Effector memory CD4-positive, alpha-beta T cell (primary cell): ENCODE measurements around the gene PLAGL1.
A peak's percentile ranks its signal among the peaks of the same experiment; 100 is the strongest.
"Not testable (repeated sequence)": the region's sequence is repeated elsewhere in the genome, so short reads cannot be mapped to it uniquely, and the experiment has no call there.

Source experiments
- DNase-seq, 3 donors: peaks; one replicate each; pipeline ENCODE4 v3.0.0-alpha.2; 2020
- H3K27ac ChIP-seq: 2 replicates; pipeline ENCODE4 v1.7.0; 2013; ENCODE audit warnings: mild to moderate bottlenecking, low read length, moderate library complexity; ENCODE audit not compliant: insufficient read depth, poor library complexity, severe bottlenecking
- H3K27me3 ChIP-seq: replicated peaks from 2 replicates; pipeline ENCODE4 v1.7.0; 2013; ENCODE audit warnings: mild to moderate bottlenecking, low read length; ENCODE audit not compliant: insufficient read depth, control insufficient read depth, poor library complexity, severe bottlenecking
- H3K36me3 ChIP-seq: 2 replicates; pipeline ENCODE4 v1.7.0; 2013; ENCODE audit warnings: mild to moderate bottlenecking, low read length, moderate library complexity; ENCODE audit not compliant: control insufficient read depth, insufficient read depth
- H3K4me1 ChIP-seq: 2 replicates; pipeline ENCODE4 v1.7.0; 2013; ENCODE audit warnings: low read length, mild to moderate bottlenecking; ENCODE audit not compliant: control insufficient read depth, insufficient read depth, poor library complexity, severe bottlenecking
- H3K4me3 ChIP-seq: 2 replicates; pipeline ENCODE4 v1.7.0; 2013; ENCODE audit warnings: low read length, low read depth, mild to moderate bottlenecking; ENCODE audit not compliant: insufficient read depth, poor library complexity, severe bottlenecking
- H3K9me3 ChIP-seq: 2 replicates; pipeline ENCODE4 v1.7.0; 2013; ENCODE audit warnings: mild to moderate bottlenecking, low read length, moderate library complexity; ENCODE audit not compliant: control insufficient read depth

PLAGL1 gene

DNA sequence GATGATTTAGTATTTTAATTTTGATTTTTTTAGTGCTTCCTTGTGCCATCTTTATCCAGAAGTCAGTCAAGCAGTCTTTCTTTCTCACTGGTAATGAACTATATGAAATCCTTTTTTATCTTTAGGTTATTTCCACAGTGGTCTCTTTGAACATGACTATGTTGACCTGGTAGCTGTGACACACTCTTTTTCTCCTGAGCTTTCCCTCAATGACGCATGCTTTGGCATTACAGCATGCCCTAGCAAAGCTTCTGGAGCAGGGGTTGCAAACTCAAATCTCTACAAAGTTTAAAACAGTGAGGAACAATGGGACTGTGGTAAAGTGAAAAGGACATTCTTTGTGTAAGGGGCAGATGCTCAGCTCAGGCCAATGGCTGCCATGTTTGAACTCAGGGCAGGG is 4.5 kb upstream of the PLAGL1 start:
- no peak for DNase-seq

GRCh38 chr6:144009628-144010027 is 1.6 kb upstream of the PLAGL1 start:
- DNase-seq: not testable (repeated sequence)

More for the DNA sequence above, 4.5 kb upstream of the PLAGL1 start:
- Histone ChIP-seq H3K27ac (no peak overlapping the region), H3K4me1 (no peaks in the 10 kb centered on the region), H3K36me3 (no peaks in the 10 kb centered on the region), H3K9me3 (no peaks in the 10 kb centered on the region), H3K4me3 (no peak overlapping the region), H3K27me3 (peaks cover 4% of the 10 kb centered on the region)

GRCh38 chr6:144008846-144009245 is 787 bp upstream of the PLAGL1 start:
- Histone ChIP-seq H3K36me3 (no peaks in the 10 kb centered on the region), H3K4me1 (no peaks in the 10 kb centered on the region), H3K27ac (no peak overlapping the region), H3K9me3 (no peaks in the 10 kb centered on the region), H3K27me3 (peaks cover 4% of the 10 kb centered on the region), H3K4me3 (no peak overlapping the region)
- DNase-seq: no peak

More at GRCh38 chr6:144009628-144010027, 1.6 kb upstream of the PLAGL1 start:
- H3K4me3 ChIP-seq, H3K4me1 ChIP-seq, H3K36me3 ChIP-seq, H3K27me3 ChIP-seq, H3K9me3 ChIP-seq, H3K27ac ChIP-seq: not testable (repeated sequence)

GRCh38 chr6:144007478-144008119 is 460 bp downstream of the PLAGL1 start:
- no peak overlapping the region for H3K27ac ChIP-seq
- H3K4me1 ChIP-seq: no peaks in the 10 kb centered on the region
- H3K4me3 ChIP-seq: peak overlapping the region; percentile 52
- no peaks in the 10 kb centered on the region for H3K9me3 ChIP-seq
- H3K36me3 ChIP-seq: no peaks in the 10 kb centered on the region
- H3K27me3 ChIP-seq: peaks cover 4% of the 10 kb centered on the region
- DNase-seq: no peak

- DNase-seq: no peak
- no peak overlapping the region for H3K27ac ChIP-seq
Observed at GRCh38 chr6:144006736-144007477, 1.2 kb downstream of the PLAGL1 start.

DNA sequence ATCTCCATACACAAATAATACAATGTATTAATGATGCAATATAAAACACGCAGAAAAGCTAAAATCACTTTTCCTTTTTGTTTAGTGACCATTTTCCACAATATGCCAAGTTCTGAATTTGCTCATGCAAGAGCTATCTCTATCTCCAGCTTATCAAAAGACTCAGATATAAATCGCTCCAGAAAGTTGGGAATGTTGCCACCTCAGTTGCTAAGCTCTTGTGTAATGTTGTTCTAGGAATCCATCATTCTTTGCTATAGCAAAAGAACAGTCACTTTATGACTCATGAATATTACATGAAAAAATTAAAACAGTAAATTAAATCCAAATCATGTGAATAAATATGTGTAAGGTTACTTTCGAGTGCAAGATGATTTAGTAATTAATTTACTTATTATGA is 8.7 kb downstream of the PLAGL1 start:
- Histone ChIP-seq H3K4me3 (no peak overlapping the region), H3K4me1 (no peaks in the 10 kb centered on the region), H3K27ac (no peak overlapping the region), H3K36me3 (no peaks in the 10 kb centered on the region), H3K27me3 (no peaks in the 10 kb centered on the region), H3K9me3 (no peaks in the 10 kb centered on the region)
- no peak for DNase-seq

More at GRCh38 chr6:144006736-144007477, 1.2 kb downstream of the PLAGL1 start:
- Histone ChIP-seq H3K9me3 (no peaks in the 10 kb centered on the region), H3K36me3 (no peaks in the 10 kb centered on the region), H3K4me3 (no peak overlapping the region), H3K27me3 (peaks cover 4% of the 10 kb centered on the region), H3K4me1 (no peaks in the 10 kb centered on the region)

DNA sequence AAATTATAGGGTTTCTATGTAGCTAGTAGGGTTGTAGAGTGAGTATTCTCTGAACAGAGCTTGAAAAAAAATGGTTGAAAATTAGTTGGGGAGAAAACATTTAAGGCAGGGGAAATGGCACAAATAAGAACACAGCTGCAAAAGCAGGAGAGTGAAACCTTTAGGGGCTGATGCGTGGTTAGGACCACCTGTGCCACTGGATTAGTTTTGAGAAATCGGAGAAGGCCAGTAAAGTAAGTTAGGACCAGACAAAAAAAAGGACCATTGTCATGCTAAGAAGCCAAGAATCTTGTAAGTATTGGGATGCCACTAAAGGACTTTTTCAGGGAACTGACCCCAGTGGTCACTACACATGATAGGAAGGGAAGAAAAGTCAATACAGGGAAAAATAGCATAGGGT is 9.4 kb downstream of the PLAGL1 start:
- DNase-seq: no peak
- no peak overlapping the region for H3K4me3 ChIP-seq
- H3K27ac ChIP-seq: no peak overlapping the region
- no peaks in the 10 kb centered on the region for H3K9me3 ChIP-seq
- H3K36me3 ChIP-seq: no peaks in the 10 kb centered on the region
- no peaks in the 10 kb centered on the region for H3K4me1 ChIP-seq
- H3K27me3 ChIP-seq: no peaks in the 10 kb centered on the region

DNA sequence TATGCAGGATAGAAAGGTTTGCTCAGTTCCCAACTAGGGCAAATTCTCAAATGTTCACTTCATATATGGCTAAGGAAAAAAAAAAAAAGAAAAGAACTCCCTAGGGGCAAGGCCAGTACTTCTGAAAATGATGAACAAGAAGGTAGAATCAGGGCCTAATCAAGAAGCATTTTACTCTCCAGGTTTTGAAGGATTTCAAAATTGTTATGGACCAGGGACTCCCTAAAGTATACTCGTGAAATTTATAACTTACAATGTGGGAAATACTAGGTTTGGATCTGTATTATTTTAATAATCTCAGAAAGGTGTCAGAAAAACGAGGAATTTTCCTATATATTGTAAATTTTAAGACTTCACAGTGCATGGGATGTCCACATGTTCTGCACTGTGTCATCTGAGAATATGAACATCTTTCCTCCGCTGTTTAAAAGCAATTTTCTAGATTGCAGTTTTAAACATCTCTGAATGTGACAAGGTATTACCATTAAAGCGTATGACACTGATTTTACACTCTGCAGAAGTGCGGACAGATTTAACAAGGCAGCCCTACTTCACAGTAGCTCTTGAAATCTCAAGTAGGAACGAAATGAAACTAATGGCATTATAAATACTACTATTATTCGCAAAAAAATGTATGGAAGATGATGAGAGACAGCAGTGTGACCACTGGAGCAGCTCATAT is 14.0 kb downstream of the PLAGL1 start:
- Histone ChIP-seq H3K4me3 (no peak overlapping the region), H3K36me3 (no peaks in the 10 kb centered on the region), H3K4me1 (no peaks in the 10 kb centered on the region), H3K27me3 (no peaks in the 10 kb centered on the region), H3K27ac (no peak overlapping the region), H3K9me3 (no peaks in the 10 kb centered on the region)
- no peak for DNase-seq

- Histone ChIP-seq H3K4me1 (no peaks in the 10 kb centered on the region), H3K36me3 (no peaks in the 10 kb centered on the region), H3K9me3 (no peaks in the 10 kb centered on the region), H3K4me3 (no peak overlapping the region), H3K27ac (no peak overlapping the region), H3K27me3 (no peaks in the 10 kb centered on the region)
- DNase-seq: no peak
Observed at GRCh38 chr6:143992285-143992684, 15.8 kb downstream of the PLAGL1 start.
